ENCODE results near the gene CCR9.
"Not testable (repeated sequence)": the region's sequence is repeated elsewhere in the genome, so short reads cannot be mapped to it uniquely, and the experiment has no call there.

CCR9 gene, protein sequence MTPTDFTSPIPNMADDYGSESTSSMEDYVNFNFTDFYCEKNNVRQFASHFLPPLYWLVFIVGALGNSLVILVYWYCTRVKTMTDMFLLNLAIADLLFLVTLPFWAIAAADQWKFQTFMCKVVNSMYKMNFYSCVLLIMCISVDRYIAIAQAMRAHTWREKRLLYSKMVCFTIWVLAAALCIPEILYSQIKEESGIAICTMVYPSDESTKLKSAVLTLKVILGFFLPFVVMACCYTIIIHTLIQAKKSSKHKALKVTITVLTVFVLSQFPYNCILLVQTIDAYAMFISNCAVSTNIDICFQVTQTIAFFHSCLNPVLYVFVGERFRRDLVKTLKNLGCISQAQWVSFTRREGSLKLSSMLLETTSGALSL

DNA sequence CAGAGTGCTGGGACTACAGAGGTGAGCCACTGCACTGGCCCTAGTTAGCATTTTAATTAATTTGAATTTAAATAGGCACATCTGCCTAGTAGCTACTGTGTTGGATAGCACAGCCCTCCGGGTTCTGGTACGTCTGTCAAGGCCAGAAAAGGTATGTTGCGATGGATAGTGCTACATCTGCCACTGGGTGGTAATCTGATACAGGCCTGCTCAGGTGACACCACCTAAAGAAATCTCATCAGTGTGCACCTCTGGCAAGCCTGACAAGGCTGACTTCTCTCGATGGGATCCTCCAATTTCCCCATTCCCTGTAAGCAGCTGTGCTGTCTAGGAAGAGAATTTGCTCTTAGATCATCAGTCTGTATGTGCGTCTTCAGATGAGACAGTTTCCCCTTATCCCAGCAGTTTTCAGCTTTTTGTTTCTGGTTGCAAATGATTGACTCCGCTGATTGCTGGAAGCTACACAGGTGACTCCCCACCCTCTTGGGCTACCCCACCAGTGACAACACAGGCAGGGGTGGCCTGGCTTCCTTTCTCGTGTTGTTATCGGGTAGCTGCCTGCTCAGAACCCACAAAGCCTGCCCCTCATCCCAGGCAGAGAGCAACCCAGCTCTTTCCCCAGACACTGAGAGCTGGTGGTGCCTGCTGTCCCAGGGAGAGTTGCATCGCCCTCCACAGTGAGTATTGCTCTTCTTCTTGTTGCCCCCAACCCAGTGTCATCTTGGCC is at the start of gene CCR9:
Gene CCR9 (plus strand): TSS at position 565 of the 727 bp plus-strand sequence. CDS start 8,391 bp downstream, outside the sequence.
- DNase-seq (ENCODE audit: low spot score), result no peak

DNA sequence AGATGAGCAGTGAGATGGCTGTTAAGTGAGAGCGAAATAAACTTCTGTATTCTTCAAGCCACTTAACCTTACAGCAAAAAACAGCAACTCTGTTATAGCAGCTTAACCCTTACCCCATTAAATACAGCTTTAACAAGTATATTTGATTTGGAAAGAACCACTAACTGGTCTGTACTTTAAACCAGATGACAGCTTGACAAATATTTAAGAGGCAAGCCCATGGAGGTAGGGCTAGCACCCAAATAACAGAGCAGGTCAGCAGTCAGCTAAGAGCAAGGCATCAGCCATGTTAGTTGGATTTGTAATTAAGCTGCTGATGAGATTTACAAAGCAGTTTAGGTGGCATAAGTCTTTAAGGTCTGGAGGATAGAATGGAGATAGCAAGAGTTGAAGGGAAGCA is 47.9 kb upstream of the CCR9 start:
- no peak for DNase-seq (ENCODE audit: low spot score)

DNA sequence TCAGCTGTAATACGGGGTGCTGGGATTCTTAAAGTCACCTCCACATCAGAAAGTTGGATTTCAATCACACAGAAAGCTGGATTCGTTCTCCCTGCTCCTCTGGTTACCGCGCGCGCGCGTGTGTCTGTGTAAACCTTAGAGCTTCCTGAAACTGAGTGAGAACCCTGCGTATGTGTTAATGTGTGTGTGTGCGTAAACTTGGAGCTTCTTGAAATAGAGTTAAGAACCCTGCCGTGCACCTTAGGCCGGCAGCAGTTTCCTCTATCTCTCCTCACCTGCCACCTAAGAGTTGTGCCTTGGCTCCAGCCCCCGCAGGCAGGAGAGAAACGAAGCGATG is 45.0 kb upstream of the CCR9 start:
- DNase-seq (ENCODE audit: low spot score), result no peak

DNA sequence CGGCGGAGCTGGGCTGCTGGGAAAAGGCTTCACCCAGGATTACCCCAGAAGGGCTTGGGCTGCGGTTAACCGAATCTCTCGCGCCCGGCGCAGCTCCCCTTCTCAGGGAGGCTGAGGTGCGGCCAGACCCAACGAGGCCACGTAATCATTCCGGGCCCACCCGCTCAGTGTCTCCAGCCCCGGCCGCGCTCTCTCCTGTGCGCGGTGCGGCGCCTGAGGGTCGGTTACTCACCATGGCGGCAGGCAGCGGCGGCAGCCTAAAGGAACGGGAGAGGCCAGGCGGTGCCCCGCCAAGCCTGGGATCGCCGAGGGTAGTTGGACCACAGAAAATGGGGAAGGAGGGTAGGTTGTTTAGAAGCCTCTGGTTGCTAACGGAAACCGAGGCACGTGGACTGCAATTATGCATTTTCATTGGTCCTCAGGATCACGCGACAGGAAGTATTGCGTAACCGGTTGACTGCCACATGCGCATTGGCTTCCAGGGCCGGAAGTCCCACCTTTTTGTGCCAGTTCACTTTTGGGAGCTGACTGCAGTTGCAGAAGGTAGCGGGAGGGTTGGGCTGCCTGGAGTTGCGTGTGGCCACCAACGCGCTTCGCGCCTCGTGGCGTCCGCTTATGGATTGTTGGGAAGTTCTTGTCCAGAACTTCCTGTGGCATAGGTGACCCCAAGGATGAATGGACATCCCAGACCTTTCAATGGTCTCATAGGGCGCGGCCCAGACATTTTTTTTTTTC is 44.4 kb upstream of the CCR9 start, which contains the start of gene LZTFL1:
Gene LZTFL1 (minus strand): TSS at position 363 of the 735 bp plus-strand sequence. CDS start 128 bp downstream, at position 235.
- DNase-seq (ENCODE audit: low spot score), result peak; percentile 91

DNA sequence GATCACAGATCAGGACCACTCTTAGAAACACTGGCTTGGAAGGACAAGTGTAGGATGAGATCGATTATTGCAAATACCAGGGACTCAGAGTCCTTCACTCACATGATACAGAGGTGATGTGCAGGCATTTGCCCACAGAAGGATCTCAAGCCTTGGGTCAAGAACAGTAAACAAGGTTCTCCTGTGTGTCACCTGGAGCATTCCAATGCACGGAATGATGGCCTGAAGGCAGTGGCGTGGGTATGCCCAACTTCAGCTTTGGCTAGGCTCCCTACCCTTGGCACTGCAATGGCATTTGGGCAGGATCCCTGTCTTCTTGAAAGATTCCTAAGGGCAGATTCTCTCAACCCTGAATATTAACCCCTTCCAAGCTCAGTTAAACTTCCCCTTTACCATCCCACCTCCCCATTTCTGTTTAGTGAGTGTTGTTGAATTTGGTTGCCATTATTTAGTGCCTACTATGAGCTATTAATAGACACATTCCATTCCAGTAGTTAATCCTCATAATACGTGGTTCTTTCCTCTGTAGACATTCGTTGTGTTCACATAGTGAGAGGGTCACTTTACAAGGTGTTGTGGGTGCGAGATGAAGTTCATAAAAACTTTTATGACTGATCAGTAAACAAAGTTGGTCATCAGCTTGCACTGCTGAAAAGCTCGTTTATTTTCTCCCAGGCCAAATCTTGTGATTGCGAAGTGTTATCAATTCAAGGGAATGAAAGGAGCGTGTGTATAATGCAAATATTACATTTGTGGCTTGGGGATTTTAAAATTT is 43.3 kb upstream of the CCR9 start:
- DNase-seq (ENCODE audit: low spot score), result no peak

DNA sequence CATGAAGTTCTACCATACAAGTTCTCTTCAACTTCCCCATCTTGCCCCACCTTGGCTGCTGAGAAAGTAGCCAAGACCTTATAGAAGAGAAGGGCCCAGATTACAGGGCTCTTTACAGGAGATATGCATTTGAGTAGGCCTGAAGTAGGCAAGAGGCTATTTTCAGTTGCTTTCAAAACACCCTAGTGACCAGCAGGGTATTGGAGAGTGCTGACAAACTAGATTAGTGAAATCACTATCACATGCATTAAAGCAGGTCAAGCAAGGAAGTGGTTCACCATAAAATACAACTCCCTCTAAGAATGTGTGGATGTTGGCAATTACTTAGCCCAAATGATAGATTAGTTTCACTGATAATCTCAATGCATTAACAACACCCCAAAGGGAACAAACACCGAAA is 41.7 kb upstream of the CCR9 start:
- no peak for DNase-seq (ENCODE audit: low spot score)

DNA sequence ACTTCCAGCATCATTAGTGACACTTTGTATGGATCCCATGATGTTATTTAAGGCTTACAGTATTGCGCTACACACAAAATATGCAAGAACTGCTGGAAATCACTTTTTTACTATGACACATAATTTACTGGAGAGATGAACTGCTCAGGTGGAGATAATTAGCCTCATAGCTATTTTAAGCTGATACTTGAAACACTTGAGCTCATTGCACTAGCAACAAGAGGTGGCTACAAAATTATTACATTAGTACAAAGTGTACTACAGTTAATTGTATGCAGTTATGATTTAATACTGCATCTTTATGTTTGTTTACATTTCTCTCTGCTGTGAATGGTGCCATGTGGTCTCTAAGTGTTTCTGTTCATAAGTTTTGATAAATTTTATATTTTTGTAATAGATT is 38.0 kb upstream of the CCR9 start:
- DNase-seq (ENCODE audit: low spot score), result no peak

DNA sequence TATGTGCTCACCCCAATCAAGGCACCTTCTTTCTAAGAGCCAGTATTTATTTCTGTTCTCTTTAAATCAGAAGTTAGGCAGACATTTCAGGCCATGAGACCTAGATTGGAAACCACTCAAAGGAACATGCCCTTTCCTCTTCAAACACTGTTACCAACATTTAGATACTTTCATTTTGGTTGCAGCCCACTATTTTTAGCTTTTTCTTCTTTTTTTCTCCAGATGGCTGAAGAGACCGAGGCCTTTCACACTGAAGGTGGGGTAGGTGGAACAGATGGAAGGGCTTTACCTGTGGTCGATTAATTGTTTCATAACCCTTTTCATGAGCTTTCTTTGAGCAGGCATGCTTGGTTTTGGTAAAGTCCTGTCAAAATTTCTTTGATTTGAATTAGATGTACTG is 33.5 kb upstream of the CCR9 start:
- no peak for DNase-seq (ENCODE audit: low spot score)

DNA sequence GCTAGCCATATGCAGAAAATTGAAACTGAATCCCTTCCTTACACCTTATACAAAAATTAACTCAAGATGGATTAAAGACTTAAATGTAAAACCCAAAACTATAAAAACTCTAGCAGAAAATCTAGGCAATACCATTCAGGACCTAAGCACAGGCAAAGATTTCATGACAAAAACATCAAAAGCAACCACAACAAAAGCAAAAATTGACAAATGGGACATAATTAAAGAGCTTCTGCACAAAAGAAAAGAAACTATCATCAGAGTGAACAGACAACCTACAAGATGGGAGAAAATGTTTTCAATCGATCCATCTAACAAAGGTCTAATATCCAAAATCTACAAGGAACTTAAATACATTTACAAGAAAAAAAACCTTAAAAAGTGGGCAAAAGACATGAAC is 30.0 kb upstream of the CCR9 start:
- not testable (repeated sequence) for DNase-seq (ENCODE audit: low spot score)

DNA sequence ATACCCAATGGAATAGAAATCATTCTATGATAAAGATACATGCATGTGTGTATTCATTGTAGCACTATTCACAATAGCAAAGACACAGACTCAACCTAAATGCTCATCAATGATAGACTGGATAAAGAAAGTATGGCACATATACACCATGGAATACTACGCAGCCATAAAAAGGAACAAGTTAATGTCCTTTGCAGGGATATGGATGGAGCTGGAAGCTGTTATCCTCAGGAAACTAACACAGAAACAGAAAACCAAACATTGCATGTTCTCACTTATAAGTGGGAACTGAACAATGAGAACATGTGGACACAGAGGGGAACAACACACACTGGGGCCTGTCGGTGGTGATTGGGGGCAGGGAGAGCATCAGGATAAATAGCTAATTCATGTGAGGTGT is 29.3 kb upstream of the CCR9 start:
- not testable (repeated sequence) for DNase-seq (ENCODE audit: low spot score)

DNA sequence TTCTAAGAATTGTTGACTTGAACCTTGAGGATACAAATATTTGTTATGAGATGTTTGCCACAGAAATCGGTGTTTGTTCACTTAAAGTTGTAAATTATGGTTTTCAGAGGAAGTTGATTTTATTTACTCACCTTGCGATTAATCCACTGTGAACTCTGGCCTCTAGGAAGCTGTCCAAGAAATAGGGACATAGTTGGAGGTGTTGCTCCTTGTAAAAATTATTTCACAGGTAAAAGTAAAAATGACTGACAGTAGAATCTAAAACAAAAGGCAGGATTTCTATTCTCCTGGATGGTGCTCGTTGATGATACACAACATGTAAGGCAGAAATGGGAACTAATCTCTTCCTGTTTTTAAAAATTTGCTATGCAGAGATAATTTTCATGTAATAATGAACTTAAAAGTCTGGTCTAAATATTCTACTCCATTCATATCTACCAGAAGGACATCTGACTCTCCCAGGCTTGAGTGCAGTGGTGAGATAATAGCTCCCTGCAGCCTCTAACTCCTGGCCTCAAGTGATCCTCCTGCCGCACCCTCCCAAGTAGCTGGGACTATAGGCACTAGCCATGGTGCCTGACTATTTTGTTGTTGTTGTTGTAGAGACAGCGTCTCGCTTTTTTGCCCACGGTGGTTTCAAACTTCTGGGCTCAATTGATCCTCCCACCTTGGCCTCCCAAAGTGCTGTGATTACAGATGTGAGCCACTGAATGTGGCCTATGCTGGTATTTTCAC is 27.4 kb upstream of the CCR9 start:
- no peak for DNase-seq (ENCODE audit: low spot score)

DNA sequence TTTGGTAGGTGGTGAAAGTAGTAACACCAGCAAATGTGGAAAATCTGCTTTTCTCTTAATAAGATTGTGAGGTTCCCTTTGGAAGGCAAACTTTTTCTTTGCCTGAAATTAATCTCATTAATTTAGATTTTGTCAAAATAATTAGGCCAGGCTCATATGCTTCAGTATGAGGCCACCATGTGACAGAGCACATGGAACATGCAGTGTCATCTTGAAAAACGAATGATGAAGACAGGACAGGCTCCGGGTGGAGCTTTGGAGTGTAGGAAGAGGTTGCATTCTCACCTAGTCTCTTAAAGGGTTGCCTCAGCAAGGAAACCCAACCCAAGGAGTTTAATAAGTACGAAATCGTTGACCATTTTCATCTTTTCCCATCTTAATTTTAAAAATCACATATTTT is 25.9 kb upstream of the CCR9 start:
- no peak for DNase-seq (ENCODE audit: low spot score)

DNA sequence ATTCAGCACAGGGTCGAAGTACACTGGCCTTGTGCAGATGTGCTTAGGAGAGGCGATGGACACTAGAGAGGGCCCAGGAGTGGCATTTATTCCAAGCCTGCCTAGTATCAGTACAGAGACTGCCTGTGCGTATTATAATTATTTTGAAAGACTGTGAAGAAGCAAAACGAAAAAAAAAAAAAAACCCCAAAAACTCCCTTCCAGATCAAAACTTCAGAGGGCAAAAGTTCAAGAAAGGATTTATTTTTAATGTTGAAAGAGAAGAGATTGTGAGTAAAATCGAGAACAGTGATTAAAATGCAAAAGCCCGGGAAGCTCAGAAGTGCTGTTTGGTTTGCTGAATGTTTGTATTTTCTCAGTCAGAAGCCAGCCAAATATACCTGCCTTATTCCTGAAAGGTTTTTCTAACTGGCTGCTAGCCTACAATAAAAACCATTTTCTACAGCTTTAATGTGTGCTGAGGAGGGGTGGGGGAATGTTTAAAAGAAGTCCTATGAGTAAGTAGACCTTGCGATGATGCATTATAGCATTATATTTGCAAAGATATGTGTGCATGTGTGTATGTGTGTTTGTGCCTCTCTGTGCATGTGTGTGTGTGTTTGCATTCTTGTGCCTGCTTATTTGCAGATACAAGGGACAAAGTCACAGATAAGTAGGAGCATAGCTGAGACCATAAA is 25.2 kb upstream of the CCR9 start:
- no peak for DNase-seq (ENCODE audit: low spot score)

DNA sequence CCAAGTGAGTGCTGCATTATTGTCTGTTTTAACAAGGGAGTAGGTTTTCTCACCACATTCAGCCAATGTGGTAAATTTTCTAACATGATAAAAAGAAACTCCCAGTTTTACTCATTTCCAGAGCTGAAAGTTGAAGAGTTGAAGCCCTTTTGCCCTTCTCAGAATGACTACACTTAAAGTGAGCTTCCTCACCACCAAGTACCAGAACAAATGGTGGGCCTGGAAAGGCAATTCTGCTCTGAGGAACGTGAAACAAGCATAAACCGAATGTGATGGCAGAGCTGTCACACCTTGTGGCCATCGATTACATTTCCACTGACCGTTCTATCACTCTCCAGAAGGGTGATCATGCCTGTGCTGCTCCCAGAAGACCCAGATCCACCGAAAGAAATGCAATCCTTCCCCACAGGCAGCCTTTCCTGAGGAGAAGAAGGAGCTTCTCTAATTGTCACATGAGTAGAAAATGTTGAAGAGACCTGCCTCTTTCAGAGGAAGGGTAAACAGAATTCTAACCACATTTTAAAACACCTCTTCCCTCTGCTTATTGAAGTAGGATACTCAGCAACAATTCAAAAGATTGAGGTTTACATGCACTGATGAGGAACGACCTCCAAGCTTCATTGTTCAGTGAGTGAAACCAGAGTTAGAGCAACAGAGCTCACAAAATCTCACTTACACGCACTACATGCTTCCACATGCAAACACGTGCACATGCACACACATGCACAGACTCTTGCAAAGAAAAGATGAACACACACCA is 21.4 kb upstream of the CCR9 start:
- no peak for DNase-seq (ENCODE audit: low spot score)

DNA sequence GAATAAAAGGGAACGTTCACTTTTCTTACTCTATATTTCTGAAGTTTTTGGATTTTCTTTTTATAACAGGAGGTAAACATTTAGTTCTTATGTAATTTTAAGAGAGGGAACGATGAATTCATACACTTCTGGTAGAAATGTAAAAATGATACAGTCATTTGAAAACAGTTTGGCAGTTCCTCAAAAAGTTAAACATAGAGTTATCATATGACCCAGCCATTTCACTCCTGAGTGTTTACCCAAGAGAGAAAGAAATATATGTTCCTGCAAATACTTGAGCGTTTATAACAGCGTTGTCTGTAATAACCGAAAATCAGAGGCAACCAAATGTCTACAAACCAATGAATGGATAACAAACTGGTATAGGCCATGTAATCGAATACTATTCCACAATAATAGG is 20.8 kb upstream of the CCR9 start:
- DNase-seq (ENCODE audit: low spot score), result no peak

DNA sequence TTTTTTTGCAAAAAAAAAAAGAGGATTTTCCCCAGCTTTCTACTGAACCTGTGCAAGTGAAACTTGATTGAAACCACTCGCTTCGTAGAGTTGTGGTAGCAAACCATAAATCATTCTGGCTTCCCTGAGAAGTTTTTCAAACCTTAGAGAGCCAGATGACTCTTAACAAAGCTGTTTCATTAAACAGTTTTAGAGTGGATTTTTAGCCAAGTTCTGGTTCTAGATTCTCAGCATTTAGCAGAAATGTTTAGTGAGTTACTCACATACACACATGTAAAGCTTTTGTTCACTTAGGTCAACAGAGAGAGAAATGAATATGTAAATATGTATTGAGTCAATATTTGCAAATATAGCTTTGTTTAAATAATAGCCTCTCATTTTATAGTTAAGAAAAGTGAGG is 18.1 kb upstream of the CCR9 start:
- no peak for DNase-seq (ENCODE audit: low spot score)

DNA sequence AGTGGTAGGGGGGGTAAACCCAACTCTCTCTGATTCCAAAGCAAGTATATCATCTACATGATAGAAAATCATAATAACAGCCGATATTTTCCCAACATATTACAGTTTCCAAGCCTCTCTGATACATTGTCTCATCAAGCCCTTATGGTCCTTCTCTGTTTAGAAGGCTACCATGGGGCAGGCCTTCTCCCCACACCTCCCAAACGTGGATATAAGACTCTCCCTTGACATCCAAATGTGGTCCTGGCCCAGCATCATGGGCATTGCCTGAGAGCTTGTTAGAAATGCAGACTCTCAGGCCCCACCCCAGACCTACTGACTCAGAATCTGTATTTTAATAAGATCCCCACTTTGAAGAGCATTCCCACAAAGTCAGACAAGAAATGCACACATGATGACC is 17.7 kb upstream of the CCR9 start:
- no peak for DNase-seq (ENCODE audit: low spot score)

DNA sequence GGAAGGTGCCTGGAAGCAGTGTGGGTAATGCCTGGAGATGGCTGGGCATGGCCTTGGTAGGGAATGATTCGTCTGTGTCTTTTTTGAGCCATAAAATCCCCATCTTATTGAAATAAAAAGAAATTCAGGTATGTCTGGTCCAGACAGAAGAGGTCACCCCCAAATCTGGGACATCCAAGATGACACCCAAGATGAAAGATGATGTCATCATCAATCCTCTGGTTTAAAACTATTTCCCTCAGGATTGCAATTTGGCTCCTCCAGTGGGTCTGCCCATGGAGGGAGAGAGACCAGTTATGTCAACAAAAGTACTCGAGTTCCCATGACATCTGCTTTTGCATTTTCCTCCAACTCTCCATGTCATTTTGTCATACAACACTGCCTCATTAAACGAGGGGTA is 16.7 kb upstream of the CCR9 start:
- no peak for DNase-seq (ENCODE audit: low spot score)

DNA sequence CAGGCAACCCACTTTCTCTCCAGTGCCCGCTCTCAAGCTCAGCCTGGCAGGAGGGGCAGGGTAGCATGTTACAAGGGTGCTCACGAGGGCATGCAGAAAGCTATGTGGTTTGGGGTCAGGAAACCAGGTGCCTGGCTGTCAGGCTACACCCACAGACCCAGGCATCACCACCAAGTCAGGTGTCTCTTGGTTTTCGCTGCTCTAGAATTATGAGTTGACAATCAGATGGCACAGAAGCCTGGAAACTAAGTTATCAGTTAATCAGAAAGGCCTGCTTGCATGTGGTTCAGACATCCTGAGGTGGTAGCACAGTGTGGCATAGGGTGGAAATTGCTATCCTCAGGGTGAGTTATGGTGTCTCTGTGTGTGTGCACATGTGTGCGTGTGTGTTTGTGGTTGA is 16.2 kb upstream of the CCR9 start:
- no peak for DNase-seq (ENCODE audit: low spot score)

DNA sequence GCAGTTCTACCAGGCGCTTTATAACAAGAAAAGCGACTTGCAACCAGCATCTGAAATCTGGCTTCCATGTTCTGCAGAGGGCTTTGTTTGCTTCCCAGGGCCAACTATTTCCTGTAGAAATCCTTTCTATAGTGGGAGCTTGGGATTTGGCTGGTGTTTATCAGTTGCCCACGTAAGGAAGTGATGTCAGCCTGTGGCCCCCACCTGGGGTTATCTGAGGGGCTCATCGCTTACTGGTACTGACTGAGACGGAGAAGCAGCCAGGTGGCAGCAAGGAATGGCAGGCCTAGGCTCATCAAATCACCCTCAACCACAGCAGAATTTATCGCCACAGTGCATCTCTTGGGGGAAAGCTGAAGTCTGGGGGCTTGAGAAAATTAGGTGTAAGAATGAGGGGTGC is 14.6 kb upstream of the CCR9 start:
- no peak for DNase-seq (ENCODE audit: low spot score)
